ENCODE data around the gene GPATCH4.

The GPATCH4 gene

GRCh38 chr1:156601122-156601830 is at the start of gene GPATCH4:
Gene GPATCH4 (minus strand): TSS chr1:156601479.
- no peaks in the 10 kb centered on the region for H3K9me3 Mint-ChIP-seq
- peaks cover 43% of the 10 kb centered on the region for H3K36me3 Mint-ChIP-seq (ENCODE audit: low read depth)
- H3K4me1 Mint-ChIP-seq = peaks cover 44% of the 10 kb centered on the region
- peak within 1 kb of the TSS; percentile 100 for H3K4me3 Mint-ChIP-seq
- DNase-seq (peak; percentile 80), ATAC-seq (peak; percentile 67)
- peak within 1 kb of the TSS; percentile 100 for H3K27ac Mint-ChIP-seq
- no peaks in the 10 kb centered on the region for H3K27me3 Mint-ChIP-seq

DNA sequence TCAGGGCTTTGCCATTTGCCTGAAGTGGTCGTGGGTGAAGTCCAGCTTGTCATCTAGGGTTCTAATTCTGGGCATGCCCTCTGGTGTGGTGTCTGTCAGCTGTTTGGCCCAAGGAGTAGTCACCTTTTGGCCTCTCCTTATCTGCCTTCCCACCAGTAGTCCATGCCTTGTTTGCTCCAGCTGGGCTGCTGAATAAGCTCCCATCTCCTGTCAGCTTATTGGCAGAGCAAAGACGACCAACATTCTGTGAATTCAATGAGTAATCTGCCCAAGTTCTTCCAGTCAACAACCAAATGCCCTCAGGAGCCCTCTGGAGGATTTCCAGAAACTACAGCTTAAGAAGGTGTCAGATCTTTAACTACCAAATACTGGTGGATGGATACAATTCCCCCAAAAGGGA is 47.7 kb upstream of the GPATCH4 start:
- DNase-seq (no peak), ATAC-seq (no peak)
- Mint-ChIP-seq H3K27ac (no peak overlapping the region), H3K4me3 (no peak overlapping the region), H3K27me3 (peaks cover 84% of the 10 kb centered on the region), H3K36me3 (ENCODE audit: low read depth) (no peaks in the 10 kb centered on the region), H3K9me3 (no peaks in the 10 kb centered on the region), H3K4me1 (no peaks in the 10 kb centered on the region)

GRCh38 chr1:156648496-156648895 is 47.2 kb upstream of the GPATCH4 start:
- ATAC-seq (no peak), DNase-seq (no peak)
- Mint-ChIP-seq H3K27me3 (peaks cover 83% of the 10 kb centered on the region), H3K4me3 (no peak overlapping the region), H3K9me3 (no peaks in the 10 kb centered on the region), H3K36me3 (ENCODE audit: low read depth) (no peaks in the 10 kb centered on the region), H3K4me1 (peaks cover 3% of the 10 kb centered on the region), H3K27ac (no peak overlapping the region)

- ATAC-seq (no peak), DNase-seq (no peak)
- H3K4me1 Mint-ChIP-seq = peaks cover 12% of the 10 kb centered on the region
- peaks cover 85% of the 10 kb centered on the region for H3K27me3 Mint-ChIP-seq
- H3K36me3 Mint-ChIP-seq (ENCODE audit: low read depth) = no peaks in the 10 kb centered on the region
- no peak overlapping the region for H3K4me3 Mint-ChIP-seq
- H3K9me3 Mint-ChIP-seq = no peaks in the 10 kb centered on the region
- H3K27ac Mint-ChIP-seq = no peak overlapping the region
These were observed 46.1 kb upstream of the GPATCH4 start for GRCh38 chr1:156647351-156647750.

DNA sequence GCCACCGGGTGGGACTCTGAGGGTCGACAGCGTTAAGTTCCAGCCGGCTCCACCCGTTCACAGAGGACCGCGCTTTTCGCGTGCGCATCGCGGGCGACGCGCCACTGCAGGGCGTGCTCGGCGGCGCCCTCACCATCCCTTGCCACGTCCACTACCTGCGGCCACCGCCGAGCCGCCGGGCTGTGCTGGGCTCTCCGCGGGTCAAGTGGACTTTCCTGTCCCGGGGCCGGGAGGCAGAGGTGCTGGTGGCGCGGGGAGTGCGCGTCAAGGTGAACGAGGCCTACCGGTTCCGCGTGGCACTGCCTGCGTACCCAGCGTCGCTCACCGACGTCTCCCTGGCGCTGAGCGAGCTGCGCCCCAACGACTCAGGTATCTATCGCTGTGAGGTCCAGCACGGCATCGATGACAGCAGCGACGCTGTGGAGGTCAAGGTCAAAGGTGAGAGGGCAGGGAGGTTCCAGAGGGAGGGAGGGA is 45.5 kb upstream of the GPATCH4 start:
- DNase-seq (no peak), ATAC-seq (no peak)
- Mint-ChIP-seq H3K36me3 (ENCODE audit: low read depth) (no peaks in the 10 kb centered on the region), H3K4me1 (peaks cover 13% of the 10 kb centered on the region), H3K4me3 (no peak overlapping the region), H3K27ac (no peak overlapping the region), H3K9me3 (no peaks in the 10 kb centered on the region), H3K27me3 (peaks cover 83% of the 10 kb centered on the region)

DNA sequence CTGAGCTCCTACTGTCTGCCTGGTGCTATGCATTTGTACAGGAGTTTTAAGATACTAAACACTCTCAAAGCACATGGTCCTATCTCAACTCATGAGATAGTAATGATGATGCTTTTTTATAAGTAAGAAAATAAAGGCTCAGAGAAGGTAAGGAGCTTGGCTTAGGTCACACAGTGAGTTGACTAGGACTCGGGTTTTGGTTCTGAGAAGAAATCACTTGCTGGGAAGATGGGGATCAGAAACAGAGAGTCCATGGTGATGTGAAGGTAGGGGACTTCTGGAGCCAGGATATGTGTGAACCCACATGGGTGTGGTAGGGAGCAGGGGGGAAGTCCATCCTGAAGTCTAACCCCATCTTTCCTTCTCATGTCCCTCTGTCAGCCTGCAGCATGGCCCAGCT is 44.4 kb upstream of the GPATCH4 start:
- Mint-ChIP-seq H3K36me3 (ENCODE audit: low read depth) (no peaks in the 10 kb centered on the region), H3K9me3 (no peaks in the 10 kb centered on the region), H3K27ac (no peak overlapping the region), H3K27me3 (peaks cover 84% of the 10 kb centered on the region), H3K4me3 (no peak overlapping the region), H3K4me1 (peaks cover 21% of the 10 kb centered on the region)
- no peak for DNase-seq
- no peak for ATAC-seq

DNA sequence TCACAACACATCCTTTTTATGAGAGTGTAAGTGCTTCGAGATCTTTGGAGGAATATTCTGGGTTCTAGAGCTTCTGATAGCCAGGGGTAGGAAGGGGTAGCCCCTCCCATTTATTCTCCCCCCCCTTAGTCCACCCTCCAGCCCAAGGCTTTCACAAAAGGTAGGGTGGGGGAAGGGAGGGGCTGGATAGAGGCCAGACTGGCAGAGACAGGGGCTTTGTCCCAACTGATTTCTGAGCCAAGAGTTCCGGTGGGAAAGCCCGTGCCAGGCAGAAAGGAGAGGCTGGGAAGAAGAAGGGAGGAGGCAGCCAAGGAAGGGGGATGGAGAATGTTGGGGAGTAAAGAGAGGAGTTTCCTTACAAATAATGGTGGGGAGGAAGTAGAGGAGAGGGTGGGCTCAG is 43.8 kb upstream of the GPATCH4 start:
- ATAC-seq (no peak), DNase-seq (no peak)
- H3K27ac Mint-ChIP-seq = no peak overlapping the region
- H3K9me3 Mint-ChIP-seq = no peaks in the 10 kb centered on the region
- no peak overlapping the region for H3K4me3 Mint-ChIP-seq
- peaks cover 22% of the 10 kb centered on the region for H3K4me1 Mint-ChIP-seq
- no peaks in the 10 kb centered on the region for H3K36me3 Mint-ChIP-seq (ENCODE audit: low read depth)
- peaks cover 85% of the 10 kb centered on the region for H3K27me3 Mint-ChIP-seq

GRCh38 chr1:156644640-156645039 is 43.4 kb upstream of the GPATCH4 start:
- DNase-seq = no peak
- Mint-ChIP-seq H3K4me3 (no peak overlapping the region), H3K27me3 (peaks cover 87% of the 10 kb centered on the region)

GRCh38 chr1:156644146-156644545 is 42.9 kb upstream of the GPATCH4 start:
- no peak for DNase-seq
- Mint-ChIP-seq H3K36me3 (ENCODE audit: low read depth) (no peaks in the 10 kb centered on the region), H3K27me3 (peaks cover 90% of the 10 kb centered on the region), H3K4me1 (peaks cover 22% of the 10 kb centered on the region), H3K9me3 (no peaks in the 10 kb centered on the region), H3K4me3 (no peak overlapping the region), H3K27ac (no peak overlapping the region)
- ATAC-seq = no peak

More at GRCh38 chr1:156644640-156645039, 43.4 kb upstream of the GPATCH4 start:
- H3K9me3 Mint-ChIP-seq = no peaks in the 10 kb centered on the region
- no peak for ATAC-seq
- H3K36me3 Mint-ChIP-seq (ENCODE audit: low read depth) = no peaks in the 10 kb centered on the region
- H3K4me1 Mint-ChIP-seq = peaks cover 22% of the 10 kb centered on the region
- H3K27ac Mint-ChIP-seq = no peak overlapping the region

DNA sequence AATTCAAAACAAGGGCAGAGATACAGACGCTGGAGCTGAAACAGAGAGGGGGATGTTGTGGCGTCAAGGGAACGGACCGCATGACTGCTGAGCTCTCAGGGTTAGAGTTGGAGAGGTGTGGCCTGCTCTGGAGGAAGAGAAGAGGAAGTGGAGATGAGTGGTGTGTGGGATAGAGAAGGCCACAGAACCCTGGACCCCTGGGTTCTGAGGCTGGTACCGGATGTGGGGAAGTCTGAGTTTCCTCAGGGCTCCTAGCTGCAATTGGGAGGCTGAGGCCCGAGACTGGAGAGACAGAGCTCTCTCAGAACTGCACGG is 42.5 kb upstream of the GPATCH4 start:
- Mint-ChIP-seq H3K4me1 (peaks cover 22% of the 10 kb centered on the region), H3K4me3 (no peak overlapping the region), H3K36me3 (ENCODE audit: low read depth) (no peaks in the 10 kb centered on the region), H3K27ac (no peak overlapping the region), H3K9me3 (no peaks in the 10 kb centered on the region), H3K27me3 (peaks cover 90% of the 10 kb centered on the region)
- peak; percentile 25 for DNase-seq
- peak; percentile 67 for ATAC-seq

DNA sequence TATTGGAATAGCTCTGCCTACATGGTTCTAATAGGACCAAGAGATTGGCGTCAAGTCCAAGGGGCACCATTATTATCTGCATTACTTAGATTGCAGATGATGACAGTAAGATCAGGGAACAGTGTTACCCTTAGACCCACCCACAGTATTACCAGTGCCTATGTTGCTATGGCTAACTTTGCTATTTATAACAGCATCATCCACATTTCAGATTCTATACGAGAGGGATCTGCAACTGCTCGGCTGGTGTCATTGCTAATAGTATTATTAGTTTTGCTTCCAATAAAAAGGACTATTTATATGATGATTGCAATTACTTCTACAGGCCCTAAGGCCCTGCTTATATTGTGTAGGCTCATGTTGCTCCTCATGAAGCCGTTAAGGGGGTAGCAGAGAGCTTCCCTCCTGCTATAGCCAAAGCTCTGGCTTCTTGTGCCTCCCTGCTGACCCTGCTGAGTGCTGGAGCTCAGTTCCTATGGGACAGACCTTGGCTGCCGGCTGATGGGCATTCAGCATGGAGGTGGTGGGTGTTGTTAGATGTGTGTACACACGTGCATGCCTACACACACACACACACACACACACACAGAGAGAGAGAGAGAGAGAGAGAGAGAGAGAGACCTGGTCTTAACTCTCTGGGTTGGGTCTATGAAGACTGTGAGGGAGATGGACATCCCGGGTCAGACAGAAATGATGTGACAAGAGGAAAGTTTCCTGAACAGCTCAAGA is 41.9 kb upstream of the GPATCH4 start:
- DNase-seq = no peak
- Mint-ChIP-seq H3K27me3 (peaks cover 89% of the 10 kb centered on the region), H3K4me3 (no peak overlapping the region), H3K4me1 (peaks cover 22% of the 10 kb centered on the region), H3K27ac (no peak overlapping the region), H3K9me3 (no peaks in the 10 kb centered on the region), H3K36me3 (ENCODE audit: low read depth) (no peaks in the 10 kb centered on the region)
- no peak for ATAC-seq

- peaks cover 22% of the 10 kb centered on the region for H3K4me1 Mint-ChIP-seq
- DNase-seq (no peak), ATAC-seq (no peak)
- H3K27ac Mint-ChIP-seq = no peak overlapping the region
- H3K36me3 Mint-ChIP-seq (ENCODE audit: low read depth) = no peaks in the 10 kb centered on the region
- peaks cover 85% of the 10 kb centered on the region for H3K27me3 Mint-ChIP-seq
- peak overlapping the region; percentile 17 for H3K4me3 Mint-ChIP-seq
- no peaks in the 10 kb centered on the region for H3K9me3 Mint-ChIP-seq
These were observed 41.2 kb upstream of the GPATCH4 start for GRCh38 chr1:156642265-156643048.

- Mint-ChIP-seq H3K4me1 (peaks cover 22% of the 10 kb centered on the region), H3K27me3 (peaks cover 79% of the 10 kb centered on the region), H3K4me3 (peak within 1 kb of the TSS; percentile 35), H3K9me3 (no peaks in the 10 kb centered on the region), H3K36me3 (ENCODE audit: low read depth) (no peaks in the 10 kb centered on the region), H3K27ac (no peak within 1 kb of the TSS)
- ATAC-seq (no peak), DNase-seq (peak; percentile 23)
These were observed 40.5 kb upstream of the GPATCH4 start, which contains the start of gene BCAN for GRCh38 chr1:156641761-156642264. Gene BCAN (plus strand): TSS chr1:156642117. CDS start chr1:156646055, 3,938 bp downstream.

GRCh38 chr1:156640842-156641706 is 39.8 kb upstream of the GPATCH4 start:
- DNase-seq = no peak

More at GRCh38 chr1:156640842-156641706, 39.8 kb upstream of the GPATCH4 start:
- H3K27ac Mint-ChIP-seq = no peak overlapping the region
- H3K4me1 Mint-ChIP-seq = peaks cover 22% of the 10 kb centered on the region
- no peak for ATAC-seq
- peak overlapping the region; percentile 35 for H3K4me3 Mint-ChIP-seq
- H3K9me3 Mint-ChIP-seq = no peaks in the 10 kb centered on the region
- H3K36me3 Mint-ChIP-seq (ENCODE audit: low read depth) = no peaks in the 10 kb centered on the region
- H3K27me3 Mint-ChIP-seq = peaks cover 82% of the 10 kb centered on the region
